Ovary (tissue), 3 donors: ENCODE results near the gene AGBL4.

Experiments
- CTCF ChIP-seq, 3 donors: fragments of 450-650 bp in 2 of 3; fragments of 200-600 bp in 1 of 3; IDR thresholded peaks; one replicate each; pipeline versions ENCODE4 v1.5.1 to v1.8.0; 2016 to 2022; ENCODE audit warnings: antibody characterized with exemption in 3 of 3, mild to moderate bottlenecking in 1 of 3
- EP300 ChIP-seq: sonication (generic); formaldehyde crosslinking; IDR thresholded peaks from one replicate; pipeline ENCODE4 v1.6.1; 2017; ENCODE audit warnings: antibody characterized with exemption
- POLR2A ChIP-seq: fragments of 450-650 bp; IDR thresholded peaks from one replicate; pipeline ENCODE4 v1.6.1; 2017; ENCODE audit warnings: antibody characterized with exemption, mild to moderate bottlenecking, moderate library complexity
- donor health status: DM: no; HTN: no; CAD: no.

GRCh38 chr1:48498096-48498791 lies 1525.5 kb downstream of the AGBL4 start:
- TF ChIP-seq CTCF (IDR thresholded peaks at IDR 0.05): peak; percentile 59 to 72 (median 71)
- no peak for TF ChIP-seq POLR2A
- no peak for TF ChIP-seq EP300
